K562 (cell line): ENCODE data around the gene GLI1. TPM values are rescaled to one million over a fixed set of nuclear protein-coding genes. Genes with fewer than 3 reads are reported as not detected.
A peak's percentile ranks its signal among the peaks of the same experiment; 100 is the strongest.

Experiments used
- ATAC-seq: fragments of 200-7000 bp; cut with Tn5 transposase; 3 replicates; pipeline ENCODE4 v1.9.1; 2020; ENCODE audit warnings: moderate library complexity
- BruUV-seq: library from RNA; stranded (reverse); fragments of 400-500 nt; replicated peaks from 2 replicates; lab custom pipeline; 2021; lab: Mats Ljungman, UMichigan
- CTCF ChIA-PET: fragments of 300-600 bp; formaldehyde crosslinking; extraction: SDS; loops from one replicate; lab custom pipeline; 2021; ENCODE audit warnings: low intra/inter-chr PET ratio; lab: Yijun Ruan, JAX
- POLR2A ChIA-PET: fragments of 300-600, 350-650 bp; sonication (Branson Sonifier 250); formaldehyde crosslinking; extraction: SDS; loops from one replicate; lab custom pipeline; 2021; ENCODE audit warnings: antibody characterized with exemption, inconsistent platforms; lab: Yijun Ruan, JAX
- DNase-seq, 4 experiments: peaks; one replicate each; pipeline versions ENCODE4 v3.0.0 to v3.0.0-alpha.2; 2011 to 2018; ENCODE audit warnings: low spot score in 3 of 4, mixed read lengths in 3 of 4; ENCODE audit errors: extremely low read depth in 1 of 4
- FAIRE-seq: peaks from 2 replicates; lab custom pipeline; 2011; peaks lifted over from hg19 to GRCh38; lab: Jason Lieb, UNC
- H2AFZ ChIP-seq: 2 replicates; pipeline ENCODE4 v1.6.0; 2011; ENCODE audit warnings: low read depth, low read length, control low read depth, inconsistent platforms
- H3K27ac ChIP-seq: fragments of 200-600 bp; 3 replicates; pipeline ENCODE4 v1.8.0; 2011; ENCODE audit warnings: low read depth, mild to moderate bottlenecking, control low read depth, inconsistent platforms, low read length, moderate library complexity, mixed read lengths; ENCODE audit errors: extremely low read depth
- H3K27me3 ChIP-seq, 2 experiments: fragments of 300-600 bp in 1 of 2; 2 replicates in 1 of 2; 3 replicates in 1 of 2; pipeline versions ENCODE4 v1.6.0 to v1.8.0; 2011; ENCODE audit warnings: inconsistent platforms in 2 of 2, low read length in 2 of 2, mild to moderate bottlenecking in 1 of 2, mixed read lengths in 1 of 2, moderate library complexity in 1 of 2; ENCODE audit not compliant: control insufficient read depth in 2 of 2, insufficient read depth in 2 of 2
- H3K36me3 ChIP-seq: fragments of 300-600 bp; 3 replicates; pipeline ENCODE4 v1.8.0; 2011; ENCODE audit warnings: mild to moderate bottlenecking, low read length, inconsistent platforms; ENCODE audit not compliant: control insufficient read depth, insufficient read depth
- H3K4me1 ChIP-seq, 2 experiments: fragments of 200-600 bp in 1 of 2; replicated peaks in 1 of 2; 2 replicates in 1 of 2; 3 replicates in 1 of 2; pipeline versions ENCODE4 v1.5.1 to v1.8.0; 2011; ENCODE audit warnings: inconsistent platforms in 2 of 2, low read length in 2 of 2, mild to moderate bottlenecking in 1 of 2, mixed read lengths in 1 of 2, moderate library complexity in 1 of 2; ENCODE audit not compliant: control insufficient read depth in 2 of 2, insufficient read depth in 2 of 2
- H3K4me2 ChIP-seq: 2 replicates; pipeline ENCODE4 v1.6.1; 2011; ENCODE audit warnings: low read length, control low read depth, inconsistent platforms, mixed read lengths; ENCODE audit not compliant: insufficient read depth
- H3K4me3 ChIP-seq: fragments of 200-600 bp; sonication (generic), shearing (Covaris generic); 2 replicates; pipeline ENCODE4 v1.5.1; 2016; ENCODE audit warnings: control low read depth, inconsistent platforms
- H3K79me2 ChIP-seq: fragments of 200-600 bp; 3 replicates; pipeline ENCODE4 v1.8.0; 2011; ENCODE audit warnings: low read length, inconsistent platforms; ENCODE audit not compliant: control insufficient read depth, insufficient read depth
- H3K9ac ChIP-seq, 2 experiments: 2 replicates each; pipeline versions ENCODE4 v1.6.0 to v1.6.1; 2011; ENCODE audit warnings: low read depth in 2 of 2, low read length in 2 of 2, control low read depth in 1 of 2, inconsistent platforms in 1 of 2, mild to moderate bottlenecking in 1 of 2, mixed read lengths in 1 of 2; ENCODE audit not compliant: insufficient read depth in 1 of 2
- H3K9me1 ChIP-seq: one replicate; pipeline ENCODE4 v1.6.0; 2011; ENCODE audit warnings: inconsistent platforms, mild to moderate bottlenecking, low read length, moderate library complexity; ENCODE audit not compliant: control insufficient read depth, insufficient read depth
- H3K9me3 ChIP-seq: replicated peaks from 2 replicates; pipeline ENCODE4 v1.5.1; 2011; ENCODE audit warnings: low read depth, low read length, inconsistent platforms; ENCODE audit not compliant: control insufficient read depth, insufficient read depth
- H4K20me1 ChIP-seq: replicated peaks from 2 replicates; pipeline ENCODE4 v1.6.1; 2011; ENCODE audit warnings: low read length, inconsistent platforms, mixed read lengths; ENCODE audit not compliant: control insufficient read depth, insufficient read depth
- ATF2 ChIP-seq: sonication (generic); formaldehyde crosslinking; IDR thresholded peaks from 2 replicates; pipeline ENCODE4 v1.8.1; 2022; ENCODE audit warnings: missing genetic modification reagents
- BRD9 ChIP-seq: fragments of 450-650 bp; IDR thresholded peaks from 2 replicates; pipeline ENCODE4 v1.6.1; 2018; ENCODE audit warnings: low read depth; ENCODE audit not compliant: partially characterized antibody
- L3MBTL2 ChIP-seq: fragments of 450-650 bp; IDR thresholded peaks from 2 replicates; pipeline ENCODE4 v1.6.1; 2016; ENCODE audit warnings: mild to moderate bottlenecking, moderate library complexity
- MAFG ChIP-seq: fragments of 450-650 bp; conservative IDR thresholded peaks from 2 replicates; pipeline ENCODE4 v1.6.1; 2016; ENCODE audit warnings: missing genetic modification characterization, missing compliant biosample characterization
- PRDM10 ChIP-seq: fragments of 450-650 bp; IDR thresholded peaks from 2 replicates; pipeline ENCODE4 v1.6.1; 2018; ENCODE audit not compliant: partially characterized antibody
- ZNF175 ChIP-seq: fragments of 200-800 bp; sonication (Bioruptor generic); IDR thresholded peaks from 2 replicates; pipeline ENCODE4 v1.6.1; 2016; ENCODE audit warnings: low read depth, mild to moderate bottlenecking, missing genetic modification characterization, missing compliant biosample characterization
- WGBS: fragments of 100-300 bp; shearing (Covaris generic); methylation state at CpG from one replicate; pipeline ENCODE4 v1.1.6; 2016; ENCODE audit warnings: low coverage, mixed read lengths; ENCODE audit not compliant: insufficient coverage; ENCODE audit errors: missing lambda C conversion rate; 5-methylcytosine and 5-hydroxymethylcytosine counted together
- in situ Hi-C: fragments of 300-500 bp; cut with MboI; formaldehyde crosslinking; loops from 4 replicates; pipeline ENCODE4 v1.15.0; 2018; ENCODE audit warnings: inconsistent platforms, mixed read lengths
- intact Hi-C: fragments of 100-400 bp; cut with micrococcal nuclease; formaldehyde crosslinking; loops from 2 replicates; pipeline ENCODE4 v1.14.2; 2022
- polyA plus RNA-seq, 8 experiments: library from polyadenylated mRNA; depleted of rRNA in 4 of 8; stranded (reverse) in 5 of 8; unstranded in 3 of 8; fragments of >200 nt; fragmentation: Nextera tagmentation in 2 of 8; fragmentation: Illumina TruSeq in 1 of 8; extraction: Ambion mirVana in 2 of 8; extraction: Trizol in 1 of 8; gene quantifications; 2 replicates each; pipeline versions ENCODE4 v1.2.1 to v1.2.3, GENCODE V29; 2011 to 2014; ENCODE audit warnings: inconsistent platforms in 1 of 8, missing spikeins in 1 of 8
- total RNA-seq, 7 experiments: library from RNA; depleted of rRNA in 6 of 7; stranded (reverse); fragments of >200 nt in 6 of 7; fragmentation: Illumina TruSeq in 2 of 7; extraction: Trizol in 2 of 7; gene quantifications; 2 replicates each; pipeline versions ENCODE4 v1.2.1 to v1.2.3, GENCODE V29; 2011 to 2021; ENCODE audit warnings: low replicate concordance in 1 of 7

Gene GLI1
- total and polyA plus RNA-seq, 9 of the 15 experiments (the other 6 are each of a cell fraction or from before 2014, with no cell fraction given), result 0.24 to 3.7 (median 0.61) TPM

GRCh38 chr12:57462251-57462911 is 2.8 kb downstream of the GLI1 start (continued):
- TF ChIP-seq BRD9, result peak; percentile 79

DNA sequence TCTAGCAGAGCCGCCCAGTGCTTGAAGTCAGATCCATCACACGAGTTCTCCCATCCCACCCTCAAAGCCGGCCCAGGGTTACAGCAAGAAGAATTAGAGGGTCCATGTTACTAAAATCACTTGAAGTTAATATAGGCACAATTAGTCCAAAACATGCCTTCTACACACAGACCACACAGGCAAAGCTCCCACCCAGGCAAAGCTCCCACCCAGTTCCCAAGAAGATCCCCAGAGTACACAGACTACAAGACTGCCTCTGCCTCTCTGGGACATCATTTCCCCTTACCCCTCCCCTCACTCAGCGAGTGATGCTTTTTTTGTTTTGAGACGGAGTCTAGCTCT is 3.3 kb downstream of the GLI1 start:
- DNase-seq, result no peak
- H3K4me3 ChIP-seq, result no peak overlapping the region; the same call in 1 of the 2 replicates
- BruUV-seq, result no TSS peak
- ChIA-PET POLR2A (interaction anchor here (0.6 to 1.6 kb wide), 5 partner anchors 9 to 530 kb away, joined by 3 to 4 read pairs (median 3); no protein-coding TSS in a partner anchor), CTCF (interaction anchor here (0.8 to 1.6 kb wide), 3 partner anchors 155 to 250 kb away, joined by 7 to 14 read pairs (median 10); no protein-coding TSS in a partner anchor)
- TF ChIP-seq ZNF175 (CRISPR knock-in tag), result 0 out of 2 replicates have a peak, but pooled peaks have one; percentile 36
- no peak for TF ChIP-seq PRDM10
- TF ChIP-seq ATF2 (CRISPR knock-in tag), result no peak
- 0 out of 2 replicates have a peak, but pooled peaks have one; percentile 0 for TF ChIP-seq L3MBTL2
- TF ChIP-seq MAFG (tag), result 0 out of 2 replicates have a peak, but pooled peaks have one; percentile 5
- intact Hi-C loops, result loop anchor here (2.0 kb wide), 1 partner anchor 274 kb away; no protein-coding TSS in a partner anchor
- FAIRE-seq, result no peak
- in situ Hi-C loops, result no loop called here
- peaks cover 8 to 24% of the 10 kb centered on the region in 2 experiments; a peak in 3 of 5 replicates for H3K27me3 ChIP-seq
- 0 out of 3 replicates have a peak, but pooled peaks cover 2% of the 10 kb centered on the region for H3K79me2 ChIP-seq
- H3K36me3 ChIP-seq, result no peaks in the 10 kb centered on the region
- no peak overlapping the region for H3K27ac ChIP-seq
- no peaks in the 10 kb centered on the region for H4K20me1 ChIP-seq
- no peaks in the 10 kb centered on the region for H3K9me1 ChIP-seq
- no peaks in the 10 kb centered on the region for H3K9me3 ChIP-seq
- ATAC-seq, result no peak
- H3K4me2 ChIP-seq, result peak overlapping the region; percentile 75
- no peak overlapping the region for H3K9ac ChIP-seq
- H3K4me1 ChIP-seq, result peaks cover 21 to 39% of the 10 kb centered on the region in 2 experiments; a peak in 4 of 5 replicates
- WGBS, result 14% methylated on average over 5 of the region's 5 CpGs
- peak overlapping the region; percentile 93 for H2AFZ ChIP-seq
